H1 (cell line): ENCODE data around the gene NBPF3. TPM values are rescaled to one million over a fixed set of nuclear protein-coding genes. Genes with fewer than 3 reads are reported as not detected.

ENCODE experiments used
- CTCF ChIA-PET: fragments of 300-600 bp; sonication (Branson Sonifier 250); formaldehyde crosslinking; loops from one replicate; lab custom pipeline; 2021; ENCODE audit not compliant: partially characterized antibody; lab: Charles Lee
- POLR2A ChIA-PET: fragments of 300-600 bp; sonication (Branson Sonifier 250); formaldehyde crosslinking; loops from one replicate; lab custom pipeline; 2021; ENCODE audit warnings: inconsistent platforms; ENCODE audit not compliant: partially characterized antibody; lab: Charles Lee
- DNase-seq, 2 experiments: peaks; one replicate each; pipeline versions ENCODE4 v3.0.0 to v3.0.0-alpha.2; 2010 to 2022; ENCODE audit warnings: low spot score in 2 of 2, low read depth in 1 of 2, mixed read lengths in 1 of 2
- FAIRE-seq: peaks from 2 replicates; lab custom pipeline; 2011; peaks lifted over from hg19 to GRCh38; lab: Jason Lieb, UNC
- H2AFZ ChIP-seq: 2 replicates; pipeline ENCODE4 v1.8.1; 2012; ENCODE audit warnings: low read length, inconsistent platforms
- H2AK5ac ChIP-seq: 2 replicates; pipeline ENCODE4 v1.6.1; 2013; ENCODE audit warnings: low read depth, low read length
- H2BK120ac ChIP-seq: replicated peaks from 2 replicates; pipeline ENCODE3; 2013; ENCODE audit warnings: low read depth, low read length, inconsistent platforms
- H2BK12ac ChIP-seq: 2 replicates; pipeline ENCODE4 v1.6.1; 2013; ENCODE audit warnings: low read depth, low read length
- H2BK15ac ChIP-seq: 2 replicates; pipeline ENCODE4 v1.6.1; 2013; ENCODE audit warnings: low read length
- H2BK20ac ChIP-seq: 2 replicates; pipeline ENCODE4 v1.6.1; 2013; ENCODE audit warnings: low read length
- H2BK5ac ChIP-seq: 2 replicates; pipeline ENCODE4 v1.6.1; 2013; ENCODE audit warnings: low read depth, low read length
- H3K14ac ChIP-seq: 2 replicates; pipeline ENCODE4 v1.6.1; 2013; ENCODE audit warnings: inconsistent platforms; ENCODE audit not compliant: insufficient read length
- H3K18ac ChIP-seq: 2 replicates; pipeline ENCODE4 v1.6.1; 2013; ENCODE audit warnings: low read length; ENCODE audit errors: extremely low read depth
- H3K23ac ChIP-seq: 2 replicates; pipeline ENCODE4 v1.6.1; 2013; ENCODE audit warnings: inconsistent platforms; ENCODE audit not compliant: insufficient read length
- H3K23me2 ChIP-seq: 2 replicates; pipeline ENCODE4 v1.6.1; 2013; ENCODE audit warnings: low read depth, low read length
- H3K27ac ChIP-seq: 2 replicates; pipeline ENCODE4 v1.6.1; 2011; ENCODE audit warnings: low read depth, low read length, inconsistent platforms
- H3K27me3 ChIP-seq, 4 experiments: replicated peaks in 1 of 4; 1 replicate in 1 of 4; 2 replicates in 3 of 4; pipeline versions ENCODE4 v1.6.1 to v1.8.1; 2011 to 2013; ENCODE audit warnings: low read length in 3 of 4, mild to moderate bottlenecking in 3 of 4, inconsistent platforms in 2 of 4, mixed read lengths in 2 of 4, moderate library complexity in 1 of 4; ENCODE audit not compliant: control insufficient read depth in 3 of 4, insufficient read depth in 3 of 4; ENCODE audit errors: extremely low read depth in 1 of 4
- H3K36me3 ChIP-seq, 4 experiments: 2 replicates each; pipeline versions ENCODE4 v1.6.1 to v1.8.1; 2011 to 2013; ENCODE audit warnings: mild to moderate bottlenecking in 4 of 4, low read length in 3 of 4, moderate library complexity in 2 of 4, control low read depth in 1 of 4, inconsistent platforms in 1 of 4; ENCODE audit not compliant: insufficient read depth in 4 of 4, control insufficient read depth in 2 of 4
- H3K4ac ChIP-seq: replicated peaks from 2 replicates; pipeline ENCODE3; 2013; ENCODE audit warnings: low read length, low read depth, mixed read lengths, inconsistent platforms; ENCODE audit not compliant: insufficient read length
- H3K4me1 ChIP-seq, 4 experiments: replicated peaks in 1 of 4; 1 replicate in 1 of 4; 2 replicates in 3 of 4; pipeline versions ENCODE4 v1.6.1 to v1.8.1; 2011 to 2013; ENCODE audit warnings: low read length in 3 of 4, inconsistent platforms in 2 of 4, mixed read lengths in 1 of 4; ENCODE audit not compliant: insufficient read depth in 4 of 4, control insufficient read depth in 3 of 4
- H3K4me2 ChIP-seq, 2 experiments: 2 replicates each; pipeline versions ENCODE4 v1.6.1 to v1.8.1; 2011 to 2013; ENCODE audit warnings: low read depth in 2 of 2, low read length in 2 of 2, control low read depth in 1 of 2, inconsistent platforms in 1 of 2, mild to moderate bottlenecking in 1 of 2; ENCODE audit not compliant: insufficient read depth in 1 of 2
- H3K4me3 ChIP-seq, 4 experiments: fragments of 200-600, 300-600 bp in 1 of 4; sonication (generic), shearing (Covaris generic), sonication (Bioruptor Twin) in 1 of 4; 2 replicates each; pipeline versions ENCODE4 v1.5.1 to v1.8.1; 2011 to 2016; ENCODE audit warnings: low read length in 4 of 4, low read depth in 3 of 4, control low read depth in 2 of 4, inconsistent platforms in 2 of 4, mild to moderate bottlenecking in 2 of 4, mixed read lengths in 1 of 4, moderate library complexity in 1 of 4; ENCODE audit not compliant: insufficient read depth in 2 of 4; ENCODE audit errors: extremely low read depth in 1 of 4
- H3K56ac ChIP-seq: replicated peaks from 2 replicates; pipeline ENCODE3; 2013; ENCODE audit warnings: low read depth, mild to moderate bottlenecking, mixed read lengths, low read length, inconsistent platforms; ENCODE audit not compliant: insufficient read length
- H3K79me1 ChIP-seq: 2 replicates; pipeline ENCODE4 v1.6.1; 2013; ENCODE audit warnings: low read depth, low read length, control low read depth
- H3K79me2 ChIP-seq, 2 experiments: 2 replicates each; pipeline versions ENCODE4 v1.6.1 to v1.8.1; 2012 to 2013; ENCODE audit warnings: low read length in 2 of 2, mild to moderate bottlenecking in 2 of 2, inconsistent platforms in 1 of 2; ENCODE audit not compliant: insufficient read depth in 2 of 2, control insufficient read depth in 1 of 2
- H3K9ac ChIP-seq, 4 experiments: replicated peaks in 1 of 4; 1 replicate in 1 of 4; 2 replicates in 3 of 4; pipeline versions ENCODE4 v1.6.1 to v1.8.1; 2011 to 2013; ENCODE audit warnings: low read depth in 3 of 4, low read length in 3 of 4, control low read depth in 2 of 4, mild to moderate bottlenecking in 2 of 4, moderate library complexity in 2 of 4, inconsistent platforms in 1 of 4; ENCODE audit errors: extremely low read depth in 1 of 4
- H3K9me3 ChIP-seq, 2 experiments: 2 replicates each; pipeline versions ENCODE4 v1.6.1 to v1.8.1; 2012 to 2013; ENCODE audit warnings: mild to moderate bottlenecking in 2 of 2, moderate library complexity in 2 of 2, control low read depth in 1 of 2, inconsistent platforms in 1 of 2, low read depth in 1 of 2, low read length in 1 of 2, mixed read lengths in 1 of 2; ENCODE audit not compliant: insufficient read depth in 2 of 2
- H4K20me1 ChIP-seq, 2 experiments: replicated peaks in 1 of 2; 2 replicates each; pipeline versions ENCODE3 to v1.8.1; 2011 to 2013; ENCODE audit warnings: inconsistent platforms in 2 of 2, low read length in 2 of 2, mild to moderate bottlenecking in 1 of 2; ENCODE audit not compliant: insufficient read depth in 2 of 2, control insufficient read depth in 1 of 2
- H4K5ac ChIP-seq: 2 replicates; pipeline ENCODE4 v1.6.1; 2013; ENCODE audit warnings: low read length, low read depth, mixed read lengths, inconsistent platforms; ENCODE audit not compliant: insufficient read length
- H4K8ac ChIP-seq: 2 replicates; pipeline ENCODE4 v1.8.0; 2013; ENCODE audit warnings: mild to moderate bottlenecking, moderate library complexity, low read length, inconsistent platforms; ENCODE audit not compliant: insufficient read depth; ENCODE audit errors: extremely low read depth
- H4K91ac ChIP-seq: replicated peaks from 2 replicates; pipeline ENCODE3; 2013; ENCODE audit warnings: low read length, mixed read lengths, inconsistent platforms; ENCODE audit not compliant: insufficient read length
- EZH2 ChIP-seq: fragments of 200-600 bp; sonication (generic); IDR thresholded peaks from 2 replicates; pipeline ENCODE4 v1.7.1; 2012; ENCODE audit warnings: low read depth, mild to moderate bottlenecking, moderate library complexity, low read length, inconsistent platforms; ENCODE audit not compliant: severe bottlenecking
- PHF8 ChIP-seq: fragments of 200-600 bp; sonication (generic); conservative IDR thresholded peaks from 2 replicates; pipeline ENCODE4 v1.7.1; 2012; ENCODE audit warnings: low read depth, mild to moderate bottlenecking, inconsistent platforms, low read length, moderate library complexity
- TAF1 ChIP-seq: IDR thresholded peaks from 2 replicates; pipeline ENCODE4 v1.6.1; 2011; ENCODE audit warnings: mild to moderate bottlenecking, low read depth, low read length
- WGBS, 2 experiments: shearing (Covaris generic) in 1 of 2; methylation state at CpG; one replicate each; pipeline versions ENCODE4 v1.1.6 to v1.1.7; 2013 to 2015; ENCODE audit warnings: low lambda C conversion rate in 2 of 2, mixed read lengths in 2 of 2, inconsistent platforms in 1 of 2, low coverage in 1 of 2, missing lambda C conversion rate in 1 of 2; ENCODE audit not compliant: insufficient replicate concordance in 2 of 2, insufficient coverage in 1 of 2, insufficient read length in 1 of 2; ENCODE audit errors: extremely low coverage in 1 of 2, missing lambda C conversion rate in 1 of 2; 5-methylcytosine and 5-hydroxymethylcytosine counted together
- polyA plus RNA-seq, 7 experiments: library from polyadenylated mRNA; depleted of rRNA in 3 of 7; stranded (reverse) in 5 of 7; unstranded in 2 of 7; fragments of >200 nt in 5 of 7; fragments of 200-250 nt in 2 of 7; gene quantifications; 1 replicate in 5 of 7; 2 replicates in 1 of 7; 4 replicates in 1 of 7; pipeline versions ENCODE4 v1.2.1 to v1.2.3, GENCODE V29; 2011 to 2013; ENCODE audit warnings: missing spikeins in 2 of 7, mixed read lengths in 2 of 7
- total RNA-seq: library from RNA; stranded (reverse); fragmentation: NEBNext Ultra II Directional; extraction: Animal tissue kit (Norgen Biotek cat#: 25700); gene quantifications from 2 replicates; pipeline ENCODE4 v1.2.1, GENCODE V29; 2021

NBPF3 gene
- total and polyA plus RNA-seq, 2 of the 8 experiments (the other 6 are each of a cell fraction or from before 2014, with no cell fraction given), result 3.8 to 4.3 TPM

DNA sequence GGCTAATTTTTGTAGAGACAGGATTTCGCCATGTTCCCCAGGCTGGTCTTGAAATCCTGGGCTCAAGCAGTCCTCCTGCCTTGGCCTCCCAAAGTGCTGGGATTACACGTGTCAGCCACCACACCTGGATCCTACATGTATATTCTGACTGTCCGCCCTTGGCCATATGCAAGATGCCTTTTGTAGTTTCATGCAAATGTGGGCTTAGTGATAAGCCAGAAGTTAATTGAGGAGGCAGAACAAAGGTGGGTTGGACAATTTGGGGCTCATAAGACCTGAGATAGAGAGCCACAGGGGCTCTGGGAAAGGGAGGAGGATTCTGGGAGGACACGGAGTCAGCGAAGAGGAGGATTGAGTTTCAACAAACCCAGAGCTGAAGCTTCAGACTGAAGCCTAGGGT lies 94.2 kb downstream of the NBPF3 start:
- no peak overlapping the region for H2AK5ac ChIP-seq
- POLR2A ChIA-PET, result interaction anchor here (1.4 kb wide), 1 partner anchor 8 kb away, joined by 3 read pairs; no protein-coding TSS in a partner anchor
- H2BK12ac ChIP-seq, result no peak overlapping the region
- no peaks in the 10 kb centered on the region for H3K23me2 ChIP-seq
- H3K4me3 ChIP-seq, result no peak overlapping the region
- no peak overlapping the region for H2BK120ac ChIP-seq
- H2BK15ac ChIP-seq, result no peak overlapping the region
- peaks cover 0 to 52% of the 10 kb centered on the region in 2 experiments; a peak in 2 of 4 replicates for H3K79me2 ChIP-seq
- H4K20me1 ChIP-seq, result peaks cover 1 to 15% of the 10 kb centered on the region in 2 experiments
- 82% methylated on average over 5 of the region's 5 CpGs; no CpG with 5 or more reads in 1 of the 2 experiments for WGBS, 2 experiments
- DNase-seq, result no peak
- no peak overlapping the region for H2AFZ ChIP-seq
- H3K18ac ChIP-seq, result no peak overlapping the region
- CTCF ChIA-PET, result interaction anchor here (0.8 to 13.3 kb wide), 10 partner anchors 9 to 164 kb away, joined by 3 to 372 read pairs (median 5); partner anchors contain the start of gene ALPL
- no peak overlapping the region for H3K9ac ChIP-seq
- H4K8ac ChIP-seq, result no peak overlapping the region; the same call in 1 of the 2 replicates
- no peak overlapping the region for H3K23ac ChIP-seq
- H3K27me3 ChIP-seq, result no peaks in the 10 kb centered on the region
- peaks cover 0 to 2% (median 0%) of the 10 kb centered on the region in 4 experiments; a peak in 1 of 8 replicates for H3K36me3 ChIP-seq
- no peak overlapping the region for H4K5ac ChIP-seq
- H3K4me1 ChIP-seq, result peaks cover 15 to 21% (median 18%) of the 10 kb centered on the region in 4 experiments
- H3K79me1 ChIP-seq, result peaks cover 20% of the 10 kb centered on the region
- no peak overlapping the region for H2BK20ac ChIP-seq
- no peak overlapping the region for H2BK5ac ChIP-seq
- H3K56ac ChIP-seq, result no peak overlapping the region
- H3K4me2 ChIP-seq, result no peak overlapping the region
- no peak overlapping the region for H3K27ac ChIP-seq
- no peaks in the 10 kb centered on the region for H3K9me3 ChIP-seq
- no peak overlapping the region for H3K4ac ChIP-seq
- FAIRE-seq, result no peak
- TF ChIP-seq EZH2 (no peak), TAF1 (no peak), PHF8 (no peak)
- H3K14ac ChIP-seq, result no peak overlapping the region
- no peak overlapping the region for H4K91ac ChIP-seq

Other genes starting within 250 kb of the NBPF3 start
- gene ECE1, start 149.7 kb upstream of the NBPF3 start, total RNA-seq, result 36.8 and 37.1 TPM in 2 replicates
- 21.4 and 26.7 TPM in 2 replicates for gene ECE1, start 149.7 kb upstream of the NBPF3 start, polyA plus RNA-seq (2011; rRNA removed)
- gene ALPL, start 69.3 kb downstream of the NBPF3 start, total RNA-seq, result 175 and 178 TPM in 2 replicates
- gene ALPL, start 69.3 kb downstream of the NBPF3 start, polyA plus RNA-seq (2011; rRNA removed), result 362 and 487 TPM in 2 replicates
- 7.8 and 8.4 TPM in 2 replicates for gene RAP1GAP, start 229.2 kb downstream of the NBPF3 start, total RNA-seq
- 8.4 and 9.9 TPM in 2 replicates for gene RAP1GAP, start 229.2 kb downstream of the NBPF3 start, polyA plus RNA-seq (2011; rRNA removed)